Astrocyte (in vitro differentiated cells and primary cell): ENCODE measurements around the gene GRM4. TPM values are rescaled to one million over a fixed set of nuclear protein-coding genes. Genes with fewer than 3 reads are reported as not detected.

Experiments used
- DNase-seq: peaks from one replicate; pipeline ENCODE4 v3.0.0-alpha.2; 2010; ENCODE audit warnings: low read depth
- FAIRE-seq: peaks from 2 replicates; lab custom pipeline; 2011; peaks lifted over from hg19 to GRCh38; lab: Jason Lieb, UNC
- H2AFZ ChIP-seq: 2 replicates; pipeline ENCODE4 v1.6.0; 2012; ENCODE audit warnings: low read depth, low read length, inconsistent platforms
- H3K27ac ChIP-seq: 2 replicates; pipeline ENCODE4 v1.5.1; 2011; ENCODE audit warnings: low read depth, low read length, inconsistent platforms
- H3K27me3 ChIP-seq: 2 replicates; pipeline ENCODE4 v1.6.0; 2011; ENCODE audit warnings: low read length, inconsistent platforms; ENCODE audit not compliant: insufficient read depth
- H3K36me3 ChIP-seq: 2 replicates; pipeline ENCODE4 v1.5.1; 2011; ENCODE audit warnings: low read length, inconsistent platforms; ENCODE audit not compliant: insufficient read depth
- H3K4me1 ChIP-seq: 2 replicates; pipeline ENCODE4 v1.5.1; 2011; ENCODE audit warnings: low read length, inconsistent platforms; ENCODE audit not compliant: insufficient read depth
- H3K4me2 ChIP-seq: 2 replicates; pipeline ENCODE4 v1.6.0; 2012; ENCODE audit warnings: low read length, inconsistent platforms
- H3K4me3 ChIP-seq: 2 replicates; pipeline ENCODE4 v1.5.1; 2011; ENCODE audit warnings: low read depth, mild to moderate bottlenecking, low read length, inconsistent platforms; ENCODE audit not compliant: insufficient read depth
- H3K79me2 ChIP-seq: 2 replicates; pipeline ENCODE4 v1.6.0; 2012; ENCODE audit warnings: mild to moderate bottlenecking, low read length, inconsistent platforms; ENCODE audit not compliant: insufficient read depth
- H3K9ac ChIP-seq: 2 replicates; pipeline ENCODE4 v1.6.0; 2012; ENCODE audit warnings: mild to moderate bottlenecking, low read length, inconsistent platforms
- H3K9me3 ChIP-seq: 2 replicates; pipeline ENCODE4 v1.5.1; 2012; ENCODE audit warnings: low read depth, mild to moderate bottlenecking, low read length, inconsistent platforms; ENCODE audit not compliant: insufficient read depth
- H4K20me1 ChIP-seq: 2 replicates; pipeline ENCODE4 v1.6.0; 2012; ENCODE audit warnings: low read length, inconsistent platforms; ENCODE audit not compliant: insufficient read depth
- H3K27ac Mint-ChIP-seq: one replicate; pipeline ENCODE4 v1.8.0; 2021; ENCODE audit warnings: mild to moderate bottlenecking, mixed read lengths; ENCODE audit not compliant: unreplicated experiment
- H3K27me3 Mint-ChIP-seq: one replicate; pipeline ENCODE4 v1.8.0; 2021; ENCODE audit warnings: low read depth, mixed read lengths; ENCODE audit not compliant: unreplicated experiment
- H3K36me3 Mint-ChIP-seq: one replicate; pipeline ENCODE4 v1.8.0; 2021; ENCODE audit warnings: low read depth, mixed read lengths; ENCODE audit not compliant: unreplicated experiment
- H3K4me1 Mint-ChIP-seq: one replicate; pipeline ENCODE4 v1.8.0; 2021; ENCODE audit warnings: low read depth, mixed read lengths; ENCODE audit not compliant: unreplicated experiment
- H3K4me3 Mint-ChIP-seq: one replicate; pipeline ENCODE4 v1.8.0; 2021; ENCODE audit warnings: mild to moderate bottlenecking, moderate library complexity, mixed read lengths; ENCODE audit not compliant: unreplicated experiment
- H3K9me3 Mint-ChIP-seq: one replicate; pipeline ENCODE4 v1.8.0; 2021; ENCODE audit warnings: mild to moderate bottlenecking, mixed read lengths; ENCODE audit not compliant: unreplicated experiment
- EZH2 ChIP-seq: IDR thresholded peaks from 2 replicates; pipeline ENCODE4 v1.6.1; 2012; ENCODE audit warnings: mild to moderate bottlenecking, low read length, inconsistent platforms; ENCODE audit not compliant: insufficient read depth
- total RNA-seq: library from RNA; stranded (reverse); gene quantifications from 2 replicates; pipeline ENCODE4 v1.2.1, GENCODE V29; 2021
- TF ChIP-seq, protein P1 (sequence below): IDR thresholded peaks from 2 replicates; pipeline ENCODE4 v1.5.1; 2011; ENCODE audit warnings: low read depth, mild to moderate bottlenecking, inconsistent platforms, low read length, moderate library complexity; ENCODE audit not compliant: insufficient read depth

The GRM4 gene
- total RNA-seq, 1 donor from 2014 or later = 0.30 TPM

DNA sequence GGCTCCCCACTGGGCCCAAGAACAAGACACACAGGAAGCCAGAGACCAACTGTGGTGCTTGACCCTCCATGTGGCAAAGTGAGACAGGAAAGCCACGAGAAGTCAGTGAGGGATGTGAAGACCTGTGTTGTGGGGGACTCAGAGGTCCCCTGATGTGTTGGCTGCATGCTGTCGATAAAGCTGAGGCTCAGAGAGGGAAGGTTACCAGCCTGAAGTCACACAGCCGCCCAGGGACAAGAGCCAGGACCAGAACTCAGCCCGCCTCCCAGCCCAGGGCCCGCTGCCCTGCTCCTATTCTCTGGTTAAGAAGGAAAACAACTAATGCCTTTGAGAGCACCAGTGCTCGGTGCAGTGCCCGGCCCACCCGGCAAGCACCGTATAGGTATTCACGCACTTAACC is 63.5 kb downstream of the GRM4 start:
- DNase-seq (no peak), FAIRE-seq (no peak)
- no peak overlapping the region for H3K4me3 ChIP-seq
- no peaks in the 10 kb centered on the region for H3K36me3 ChIP-seq
- H4K20me1 ChIP-seq = no peaks in the 10 kb centered on the region
- H3K27me3 ChIP-seq = peaks cover 5% of the 10 kb centered on the region
- no peak overlapping the region for H3K27ac ChIP-seq
- H2AFZ ChIP-seq = no peak overlapping the region
- Mint-ChIP-seq H3K4me3 (no peak overlapping the region), H3K27ac (no peak overlapping the region), H3K36me3 (no peaks in the 10 kb centered on the region), H3K27me3 (peaks cover 53% of the 10 kb centered on the region), H3K4me1 (peaks cover 8% of the 10 kb centered on the region), H3K9me3 (no peaks in the 10 kb centered on the region)
- no peaks in the 10 kb centered on the region for H3K79me2 ChIP-seq
- H3K4me1 ChIP-seq = no peaks in the 10 kb centered on the region
- H3K9me3 ChIP-seq = no peaks in the 10 kb centered on the region
- TF ChIP-seq, protein P1, sequence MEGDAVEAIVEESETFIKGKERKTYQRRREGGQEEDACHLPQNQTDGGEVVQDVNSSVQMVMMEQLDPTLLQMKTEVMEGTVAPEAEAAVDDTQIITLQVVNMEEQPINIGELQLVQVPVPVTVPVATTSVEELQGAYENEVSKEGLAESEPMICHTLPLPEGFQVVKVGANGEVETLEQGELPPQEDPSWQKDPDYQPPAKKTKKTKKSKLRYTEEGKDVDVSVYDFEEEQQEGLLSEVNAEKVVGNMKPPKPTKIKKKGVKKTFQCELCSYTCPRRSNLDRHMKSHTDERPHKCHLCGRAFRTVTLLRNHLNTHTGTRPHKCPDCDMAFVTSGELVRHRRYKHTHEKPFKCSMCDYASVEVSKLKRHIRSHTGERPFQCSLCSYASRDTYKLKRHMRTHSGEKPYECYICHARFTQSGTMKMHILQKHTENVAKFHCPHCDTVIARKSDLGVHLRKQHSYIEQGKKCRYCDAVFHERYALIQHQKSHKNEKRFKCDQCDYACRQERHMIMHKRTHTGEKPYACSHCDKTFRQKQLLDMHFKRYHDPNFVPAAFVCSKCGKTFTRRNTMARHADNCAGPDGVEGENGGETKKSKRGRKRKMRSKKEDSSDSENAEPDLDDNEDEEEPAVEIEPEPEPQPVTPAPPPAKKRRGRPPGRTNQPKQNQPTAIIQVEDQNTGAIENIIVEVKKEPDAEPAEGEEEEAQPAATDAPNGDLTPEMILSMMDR = no peak
- TF ChIP-seq EZH2 = no peak
- no peak overlapping the region for H3K9ac ChIP-seq
- no peak overlapping the region for H3K4me2 ChIP-seq

DNA sequence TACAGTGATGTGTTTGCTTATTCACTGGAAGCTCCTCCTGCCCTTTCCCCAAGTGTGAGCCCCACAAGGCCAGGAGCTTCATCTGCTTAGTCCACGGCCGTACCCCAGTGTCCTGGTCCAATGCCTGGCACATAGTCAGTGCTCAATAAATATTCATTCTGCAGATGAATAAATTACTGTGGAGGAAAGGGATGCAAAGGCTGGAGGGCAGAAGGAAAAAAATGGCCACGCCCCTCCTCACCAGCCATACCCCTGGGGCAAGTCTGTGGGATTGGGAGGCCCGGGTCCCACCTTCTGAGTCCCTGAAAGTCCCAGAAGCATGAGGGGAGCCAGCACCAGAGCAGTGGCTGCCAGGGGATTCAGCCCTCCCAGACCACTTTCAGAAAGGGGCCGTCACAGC is 65.5 kb downstream of the GRM4 start:
- no peak for FAIRE-seq
- no peak overlapping the region for H3K27ac Mint-ChIP-seq
- TF ChIP-seq, protein P1 = no peak
- TF ChIP-seq EZH2 = no peak

DNA sequence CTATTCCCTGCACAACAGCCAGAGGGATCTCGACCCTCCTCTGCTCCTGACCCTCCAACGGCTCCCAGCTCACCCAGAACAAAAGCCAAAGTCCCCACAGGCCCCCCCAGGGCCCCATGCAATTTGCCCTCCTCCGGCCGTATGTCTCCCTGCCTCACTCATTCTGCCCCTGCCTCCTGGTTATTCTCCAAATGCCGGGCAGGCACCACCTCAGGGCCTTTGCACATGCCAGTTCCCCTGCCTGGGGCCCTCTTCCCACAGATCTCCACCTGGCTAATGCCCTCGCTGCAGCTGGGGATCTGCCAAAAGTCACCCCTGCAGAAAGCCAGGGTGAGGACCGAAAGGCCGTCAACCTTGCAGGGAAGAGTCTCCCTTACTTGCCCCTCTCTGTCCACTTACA is 66.0 kb downstream of the GRM4 start:
- Mint-ChIP-seq H3K9me3 (no peaks in the 10 kb centered on the region), H3K27ac (no peak overlapping the region), H3K4me1 (peaks cover 8% of the 10 kb centered on the region), H3K27me3 (peaks cover 55% of the 10 kb centered on the region), H3K4me3 (no peak overlapping the region), H3K36me3 (no peaks in the 10 kb centered on the region)
- Histone ChIP-seq H3K27ac (no peak overlapping the region), H3K4me2 (no peak overlapping the region), H3K9ac (no peak overlapping the region), H3K4me1 (no peaks in the 10 kb centered on the region), H3K79me2 (no peaks in the 10 kb centered on the region), H3K9me3 (no peaks in the 10 kb centered on the region), H4K20me1 (no peaks in the 10 kb centered on the region), H3K36me3 (no peaks in the 10 kb centered on the region), H3K27me3 (peaks cover 5% of the 10 kb centered on the region), H3K4me3 (no peak overlapping the region), H2AFZ (no peak overlapping the region)
- no peak for TF ChIP-seq EZH2
- TF ChIP-seq, protein P1 = no peak
- no peak for DNase-seq
- FAIRE-seq = no peak

More for the DNA sequence above, 65.5 kb downstream of the GRM4 start:
- Histone ChIP-seq H3K4me2 (no peak overlapping the region), H3K9ac (no peak overlapping the region), H3K79me2 (no peaks in the 10 kb centered on the region), H2AFZ (no peak overlapping the region), H3K27me3 (peaks cover 5% of the 10 kb centered on the region), H4K20me1 (no peaks in the 10 kb centered on the region), H3K36me3 (no peaks in the 10 kb centered on the region), H3K4me3 (no peak overlapping the region), H3K9me3 (no peaks in the 10 kb centered on the region), H3K4me1 (no peaks in the 10 kb centered on the region), H3K27ac (no peak overlapping the region)
- DNase-seq = no peak
- Mint-ChIP-seq H3K4me1 (peaks cover 8% of the 10 kb centered on the region), H3K36me3 (no peaks in the 10 kb centered on the region), H3K4me3 (no peak overlapping the region), H3K27me3 (peaks cover 55% of the 10 kb centered on the region), H3K9me3 (no peaks in the 10 kb centered on the region)
